NCI-H526 (cell line): ENCODE measurements around the gene TINAGL1.

ENCODE experiments used
- DNase-seq, 2 experiments: peaks; one replicate each; lab custom pipeline; 2025; lab: John Stamatoyannopoulos, UW

The TINAGL1 gene

DNA sequence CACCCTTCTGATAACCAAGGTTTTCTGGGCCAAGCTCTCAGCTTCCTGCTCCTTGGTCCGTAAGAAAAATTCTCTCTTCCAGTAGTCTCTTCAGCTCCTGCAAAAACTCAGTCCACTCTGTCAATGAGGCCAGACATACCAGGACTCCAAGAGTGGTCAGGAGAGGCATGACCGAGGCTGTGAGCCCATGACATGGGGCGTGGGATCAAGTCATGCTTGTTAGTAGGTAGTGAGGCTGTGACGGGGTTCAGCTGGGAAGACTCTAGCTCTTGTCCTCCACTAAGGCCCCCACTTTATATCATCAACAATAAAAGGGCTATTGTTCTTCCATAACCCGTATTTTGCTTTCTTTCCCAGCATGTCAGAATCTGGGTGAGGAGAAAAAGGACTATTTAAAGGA, 31.0 kb downstream of the TINAGL1 start:
- DNase-seq: no peak

DNA sequence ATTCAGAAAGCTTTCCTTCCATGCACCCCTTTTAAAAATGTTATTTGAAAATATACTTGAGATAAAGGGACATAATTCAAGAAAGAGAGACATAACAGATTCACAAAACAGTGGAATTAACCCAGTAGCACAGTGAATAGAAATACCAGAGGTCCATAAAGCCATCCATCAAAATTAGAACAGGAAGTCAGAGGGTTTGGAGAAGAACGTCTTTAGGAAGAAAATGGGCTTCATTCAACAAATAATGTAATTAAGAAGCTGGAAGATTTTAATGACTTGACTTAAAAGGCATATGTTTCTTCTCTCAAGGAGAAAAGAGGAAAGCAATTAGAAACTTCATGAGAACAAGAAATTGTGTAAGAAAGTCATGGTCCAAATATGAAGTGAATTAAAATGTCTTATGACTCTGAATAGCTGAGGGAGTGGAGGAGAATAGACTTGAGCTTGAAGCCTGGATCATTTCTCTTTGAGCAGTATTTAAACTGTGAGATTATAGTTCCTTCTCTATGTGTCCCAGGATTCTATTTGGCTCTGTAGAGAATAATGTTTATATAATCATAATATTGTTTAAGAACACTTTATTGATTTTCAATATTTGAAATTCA, 33.3 kb downstream of the TINAGL1 start:
- no peak for DNase-seq

DNA sequence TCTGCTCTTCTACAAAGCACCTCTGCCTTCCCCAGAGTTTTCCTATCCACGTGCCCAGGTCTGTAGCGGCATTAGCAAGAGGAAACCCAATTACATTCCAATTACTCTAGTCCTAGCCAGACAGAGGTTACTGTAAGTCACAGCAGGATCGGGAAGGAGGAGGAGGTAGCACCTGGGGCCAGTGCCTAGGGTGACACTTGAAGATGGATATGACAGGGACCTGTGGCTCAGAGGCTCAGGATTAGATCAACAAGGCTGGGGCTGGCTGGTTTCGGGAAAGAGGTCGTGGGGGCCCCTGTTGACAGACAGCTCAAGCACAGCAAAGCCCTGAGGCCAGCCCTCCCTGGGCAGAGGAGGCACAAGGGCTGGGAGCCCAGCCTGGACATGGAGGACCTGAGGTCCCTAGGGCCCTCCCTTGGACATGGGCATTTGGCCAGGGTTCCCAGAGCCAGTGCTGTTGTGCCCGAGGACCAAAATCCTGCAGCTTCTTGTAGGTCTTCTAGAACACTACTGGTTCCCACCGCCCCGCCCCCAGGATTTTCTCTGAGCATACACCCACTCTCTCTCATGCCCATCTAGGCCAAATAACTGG, 38.2 kb downstream of the TINAGL1 start:
- no peak for DNase-seq

DNA sequence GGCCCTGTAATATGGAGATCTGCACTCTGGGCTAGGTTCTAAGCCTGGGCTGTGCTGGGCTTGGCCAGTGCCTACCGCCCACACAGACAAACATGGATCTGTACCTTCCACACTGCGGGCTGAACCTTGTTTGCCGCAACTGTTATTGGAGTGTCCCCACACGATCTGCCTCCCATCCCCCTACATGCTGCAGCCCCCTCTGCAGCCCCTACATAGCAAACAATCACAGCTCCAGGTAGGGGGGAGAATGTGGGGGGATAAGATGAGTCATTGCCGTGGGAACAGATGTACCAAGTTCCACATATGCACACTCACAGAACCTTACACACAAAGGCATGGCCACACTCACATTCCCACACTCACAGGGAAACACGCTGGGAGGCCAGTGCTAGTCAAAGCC, 39.1 kb downstream of the TINAGL1 start:
- DNase-seq: no peak

DNA sequence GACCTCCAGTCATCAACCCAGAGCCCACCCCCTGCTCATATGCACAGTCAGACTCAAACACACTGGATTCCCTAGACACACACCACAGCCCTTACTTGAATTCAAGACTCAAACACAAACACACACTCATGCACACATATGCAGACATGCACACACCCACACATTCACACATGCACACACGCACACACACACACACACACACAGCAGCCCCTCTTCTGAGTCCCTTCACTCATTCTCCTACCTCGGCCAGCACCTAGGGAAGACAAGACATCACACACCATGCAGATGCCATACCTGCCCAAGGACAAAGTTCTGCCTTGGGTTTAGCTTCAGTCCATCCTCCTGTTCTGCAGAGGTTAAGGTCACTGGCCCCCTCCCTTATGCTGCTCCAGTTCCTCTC, 39.6 kb downstream of the TINAGL1 start:
- DNase-seq: no peak

DNA sequence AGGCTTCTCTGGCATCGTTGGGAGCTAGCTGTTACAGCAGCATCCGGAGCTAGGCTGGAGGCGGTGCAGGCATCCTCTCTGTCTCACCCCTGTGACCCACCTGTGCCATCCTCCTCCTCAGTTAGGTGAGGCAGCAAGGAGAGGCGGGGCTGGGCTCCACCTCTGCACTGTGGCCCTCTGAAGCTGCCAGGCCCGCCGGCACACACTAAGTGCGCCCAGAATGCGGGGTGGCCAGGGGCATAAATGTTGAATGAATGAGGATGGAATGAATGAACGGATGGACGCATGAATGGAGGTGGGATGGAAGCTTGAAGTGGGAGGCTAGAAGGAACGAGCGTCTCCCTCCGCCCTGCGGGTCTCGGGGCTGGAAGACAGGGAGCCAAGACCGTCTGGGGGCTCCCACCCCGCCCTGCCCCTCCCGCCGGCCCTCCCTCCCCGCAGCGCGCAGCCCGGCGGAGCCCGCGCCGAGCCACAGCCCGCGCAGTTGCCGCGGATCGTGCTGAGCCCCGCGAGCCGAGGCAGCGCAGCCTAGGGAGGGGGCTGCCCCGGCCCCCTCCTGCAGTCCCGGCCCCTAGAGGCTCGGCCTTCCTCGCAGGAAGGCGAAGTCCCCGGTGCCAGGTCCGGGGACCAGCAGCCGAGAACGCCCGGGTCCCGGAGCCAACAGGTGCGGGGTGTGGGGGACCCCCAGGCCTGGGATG, 41.1 kb downstream of the TINAGL1 start, which contains the start of gene HCRTR1:
Gene HCRTR1 (plus strand): TSS at position 472 of the 698 bp plus-strand sequence. CDS start 1,504 bp downstream, outside the sequence.
- DNase-seq: peak in 1 of 2 experiments; percentile 17

DNA sequence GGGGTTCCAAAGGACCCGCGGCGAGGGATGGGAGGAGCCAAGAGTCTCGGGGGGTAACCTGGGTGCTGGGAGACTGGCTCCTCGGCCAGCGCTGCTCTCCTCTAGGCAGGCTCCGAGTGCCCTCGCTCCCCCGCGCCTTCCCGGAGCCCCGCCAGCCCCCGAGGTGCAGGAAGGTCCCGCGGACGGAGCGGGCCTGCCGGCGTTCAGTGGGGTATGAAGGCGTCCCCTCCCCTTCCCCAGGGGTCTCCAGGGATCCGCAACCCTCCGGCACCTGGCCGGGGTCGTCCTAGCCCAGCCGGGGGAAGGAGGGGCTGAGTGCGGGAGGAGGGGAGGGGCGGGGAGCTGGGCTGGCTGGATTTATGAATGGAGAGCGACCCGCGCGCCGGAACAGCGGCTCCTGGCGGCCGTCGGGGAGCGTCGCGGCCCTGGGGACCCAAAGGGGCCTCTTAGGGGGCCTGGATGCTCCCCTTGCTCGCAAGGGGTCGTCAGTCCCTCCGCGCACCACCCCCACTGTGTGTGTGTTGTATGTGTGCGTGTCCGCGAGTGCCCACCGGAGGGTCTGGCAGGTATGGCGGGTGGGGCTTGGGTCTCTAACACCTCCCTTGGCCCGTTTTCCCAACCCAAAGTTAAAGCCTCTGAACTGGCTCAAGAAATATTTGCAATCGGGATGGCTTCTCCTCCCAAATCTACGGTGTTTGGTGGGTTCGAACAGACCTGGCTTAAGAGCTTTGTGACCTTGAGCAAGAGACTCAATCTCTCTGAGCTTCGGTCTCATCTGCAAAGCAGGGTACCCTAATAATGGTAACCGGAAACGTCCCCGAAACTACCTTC, 41.8 kb downstream of the TINAGL1 start:
- DNase-seq: peak; percentile 39 to 73

DNA sequence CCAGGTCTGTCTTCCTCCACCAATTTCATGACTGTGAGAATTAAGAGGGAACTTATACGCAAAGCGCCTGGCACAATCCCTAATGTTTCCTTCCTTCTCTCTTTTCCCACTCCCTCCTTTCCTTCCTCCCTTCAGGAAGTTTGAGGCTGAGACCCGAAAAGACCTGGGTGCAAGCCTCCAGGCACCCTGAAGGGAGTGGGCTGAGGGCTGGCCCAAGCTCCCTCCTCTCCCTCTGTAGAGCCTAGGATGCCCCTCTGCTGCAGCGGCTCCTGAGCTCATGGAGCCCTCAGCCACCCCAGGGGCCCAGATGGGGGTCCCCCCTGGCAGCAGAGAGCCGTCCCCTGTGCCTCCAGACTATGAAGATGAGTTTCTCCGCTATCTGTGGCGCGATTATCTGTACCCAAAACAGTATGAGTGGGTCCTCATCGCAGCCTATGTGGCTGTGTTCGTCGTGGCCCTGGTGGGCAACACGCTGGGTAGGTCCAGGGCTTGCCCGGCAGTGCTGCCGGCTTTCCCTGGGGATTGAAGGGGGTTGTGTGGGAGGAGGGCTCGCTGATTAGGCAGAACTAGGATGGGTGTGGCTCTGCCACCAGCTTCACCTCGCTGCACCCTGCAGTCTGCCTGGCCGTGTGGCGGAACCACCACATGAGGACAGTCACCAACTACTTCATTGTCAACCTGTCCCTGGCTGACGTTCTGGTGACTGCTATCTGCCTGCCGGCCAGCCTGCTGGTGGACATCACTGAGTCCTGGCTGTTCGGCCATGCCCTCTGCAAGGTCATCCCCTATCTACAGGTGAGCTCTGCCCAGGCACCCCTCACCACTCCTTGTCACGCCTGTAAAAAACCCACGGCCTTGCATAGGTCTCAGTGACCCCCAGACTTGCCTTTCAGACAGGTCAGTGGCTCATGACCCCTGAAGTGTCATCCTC, 42.9 kb downstream of the TINAGL1 start:
- DNase-seq: peak in 1 of 2 experiments; percentile 51

DNA sequence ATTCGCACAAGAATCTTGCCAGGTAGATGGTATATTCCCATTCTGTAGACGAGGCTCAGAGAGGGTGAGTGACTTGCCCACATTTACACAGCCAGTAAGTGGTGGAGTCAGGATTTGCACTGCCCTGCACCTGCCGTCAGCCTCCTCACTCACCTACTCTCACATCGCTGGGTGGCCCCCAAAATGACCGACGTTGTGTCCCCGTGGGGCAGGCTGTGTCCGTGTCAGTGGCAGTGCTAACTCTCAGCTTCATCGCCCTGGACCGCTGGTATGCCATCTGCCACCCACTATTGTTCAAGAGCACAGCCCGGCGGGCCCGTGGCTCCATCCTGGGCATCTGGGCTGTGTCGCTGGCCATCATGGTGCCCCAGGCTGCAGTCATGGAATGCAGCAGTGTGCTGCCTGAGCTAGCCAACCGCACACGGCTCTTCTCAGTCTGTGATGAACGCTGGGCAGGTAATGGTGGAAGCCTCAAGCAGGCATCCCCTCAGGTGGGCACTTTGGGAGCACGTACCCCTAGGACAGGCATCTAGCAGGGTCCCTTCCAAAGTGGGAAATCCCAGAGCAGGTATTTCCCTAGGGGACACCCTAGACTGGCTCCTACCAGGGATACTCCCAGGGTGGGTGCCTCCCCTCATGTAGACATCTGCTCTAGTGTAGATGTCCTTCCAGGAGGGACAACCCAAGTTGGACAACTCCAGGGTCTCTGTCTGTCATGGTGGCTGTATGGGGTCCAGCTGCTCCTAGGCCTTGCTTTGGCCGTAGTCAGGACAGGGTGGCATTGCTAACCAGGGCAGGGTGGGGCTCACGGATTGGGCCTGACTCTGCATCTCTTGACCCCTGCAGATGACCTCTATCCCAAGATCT, 44.5 kb downstream of the TINAGL1 start:
- no peak for DNase-seq

DNA sequence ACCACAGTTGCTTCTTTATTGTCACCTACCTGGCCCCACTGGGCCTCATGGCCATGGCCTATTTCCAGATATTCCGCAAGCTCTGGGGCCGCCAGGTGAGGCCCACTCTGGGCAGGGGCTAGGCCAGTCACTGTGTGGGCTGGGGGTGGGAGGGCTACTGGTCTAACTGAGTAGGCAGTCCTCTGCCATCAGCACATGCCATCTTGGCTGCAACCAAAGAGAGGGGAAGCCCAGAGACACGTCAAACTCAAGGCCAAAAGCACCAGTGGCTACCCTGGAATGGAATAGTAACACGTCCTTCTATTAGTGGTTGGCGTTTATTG, 45.1 kb downstream of the TINAGL1 start:
- DNase-seq: no peak

DNA sequence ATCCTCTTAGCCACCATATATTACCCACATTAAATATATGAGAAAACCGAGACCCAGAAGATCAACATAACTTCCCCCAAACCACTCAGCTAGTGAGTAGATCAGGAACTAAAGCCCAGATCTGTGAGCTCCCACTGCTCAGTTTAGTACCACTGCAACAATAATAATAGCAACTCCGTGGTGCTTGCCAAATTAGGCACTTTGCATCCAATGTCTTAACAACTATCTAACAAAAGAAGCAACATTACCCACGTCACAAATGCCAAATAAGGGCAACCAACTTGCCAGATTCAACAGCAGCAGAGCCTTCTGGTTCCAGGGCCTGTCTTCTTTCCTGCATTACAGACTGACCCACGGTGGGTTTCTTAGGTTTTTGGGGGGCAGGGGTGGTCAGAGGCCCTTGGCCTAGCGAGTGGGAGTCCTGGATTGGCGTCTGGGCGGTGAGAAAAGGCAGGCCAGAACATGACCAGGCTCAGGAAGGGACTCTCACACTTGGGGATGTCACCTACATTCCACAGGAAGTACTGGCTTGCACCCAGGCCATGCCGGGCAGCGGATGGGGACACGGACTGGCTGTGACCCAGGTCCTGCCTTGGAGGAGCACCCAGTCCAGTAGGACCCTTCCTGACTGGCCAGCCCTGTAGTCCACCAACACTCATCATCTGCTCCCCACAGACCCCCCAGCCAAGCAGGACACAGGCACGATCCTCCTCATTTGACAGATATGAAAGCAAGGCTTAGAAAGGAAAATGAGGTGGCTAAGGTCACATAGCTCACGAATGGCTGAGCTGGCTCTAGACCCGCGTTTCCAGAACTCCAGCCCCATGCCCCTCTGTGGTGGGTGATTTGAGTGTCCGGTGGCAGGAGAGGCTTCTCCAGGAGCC, 45.8 kb downstream of the TINAGL1 start:
- DNase-seq: no peak

DNA sequence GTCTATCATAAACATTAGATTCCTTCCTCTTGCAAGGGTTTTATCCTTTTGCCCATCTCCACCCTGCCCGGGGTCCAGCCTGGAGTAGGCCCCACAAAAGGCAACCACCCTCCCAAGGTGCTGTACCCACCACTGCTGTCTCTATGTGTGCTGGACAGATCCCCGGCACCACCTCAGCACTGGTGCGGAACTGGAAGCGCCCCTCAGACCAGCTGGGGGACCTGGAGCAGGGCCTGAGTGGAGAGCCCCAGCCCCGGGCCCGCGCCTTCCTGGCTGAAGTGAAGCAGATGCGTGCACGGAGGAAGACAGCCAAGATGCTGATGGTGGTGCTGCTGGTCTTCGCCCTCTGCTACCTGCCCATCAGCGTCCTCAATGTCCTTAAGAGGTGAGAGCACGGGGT, 47.0 kb downstream of the TINAGL1 start:
- no peak for DNase-seq

DNA sequence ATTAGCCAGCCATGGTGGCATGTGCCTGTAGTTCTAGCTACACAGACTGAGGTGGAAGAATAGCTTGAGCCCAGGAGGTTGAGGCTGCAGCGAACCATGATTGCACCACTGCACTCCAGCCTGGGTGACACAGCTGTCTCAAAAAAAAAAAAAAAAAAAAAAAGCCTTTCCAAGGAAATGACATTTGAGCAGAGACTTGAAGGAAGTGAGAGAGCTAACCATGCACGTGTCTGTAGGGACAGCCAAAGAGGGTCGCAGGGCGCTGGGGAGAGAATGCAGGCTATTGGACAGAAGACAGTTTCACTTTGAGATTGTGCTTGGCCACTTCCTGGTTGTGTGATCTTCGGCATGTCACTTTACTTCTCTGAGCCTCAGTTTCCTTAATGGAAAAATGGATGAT, 48.0 kb downstream of the TINAGL1 start:
- DNase-seq: no peak

DNA sequence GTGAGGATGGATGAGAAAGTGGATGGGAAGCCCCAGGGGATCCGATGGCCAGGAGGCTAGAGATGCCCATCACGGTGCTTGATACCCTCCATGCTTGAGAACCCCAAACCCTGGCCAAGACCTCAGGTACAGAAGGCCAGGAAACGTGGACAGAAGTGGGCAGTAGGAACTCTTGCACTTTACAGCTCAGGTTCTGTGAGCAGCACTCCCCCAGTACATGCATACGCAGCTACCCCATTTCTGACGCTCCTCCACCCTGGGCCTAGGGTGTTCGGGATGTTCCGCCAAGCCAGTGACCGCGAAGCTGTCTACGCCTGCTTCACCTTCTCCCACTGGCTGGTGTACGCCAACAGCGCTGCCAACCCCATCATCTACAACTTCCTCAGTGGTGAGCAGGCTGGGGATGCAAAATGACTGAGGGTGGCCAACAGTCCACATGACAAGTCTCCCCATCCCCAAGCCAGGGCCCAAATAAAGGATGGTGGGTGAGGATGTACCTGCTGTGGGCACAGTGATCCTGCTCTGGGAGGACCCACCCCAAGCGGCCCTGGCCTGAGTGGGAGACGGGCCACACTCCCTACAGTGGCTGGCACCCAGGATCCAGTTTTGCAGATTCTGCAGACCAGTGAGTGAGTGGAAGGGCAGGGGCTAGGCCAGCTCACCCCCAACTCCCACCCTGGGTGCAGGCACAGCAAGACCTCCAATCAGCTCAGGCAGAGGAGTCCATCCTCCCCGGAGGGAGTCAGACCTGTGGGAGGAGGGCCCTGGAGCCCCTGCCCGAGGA, 48.6 kb downstream of the TINAGL1 start:
- no peak for DNase-seq

DNA sequence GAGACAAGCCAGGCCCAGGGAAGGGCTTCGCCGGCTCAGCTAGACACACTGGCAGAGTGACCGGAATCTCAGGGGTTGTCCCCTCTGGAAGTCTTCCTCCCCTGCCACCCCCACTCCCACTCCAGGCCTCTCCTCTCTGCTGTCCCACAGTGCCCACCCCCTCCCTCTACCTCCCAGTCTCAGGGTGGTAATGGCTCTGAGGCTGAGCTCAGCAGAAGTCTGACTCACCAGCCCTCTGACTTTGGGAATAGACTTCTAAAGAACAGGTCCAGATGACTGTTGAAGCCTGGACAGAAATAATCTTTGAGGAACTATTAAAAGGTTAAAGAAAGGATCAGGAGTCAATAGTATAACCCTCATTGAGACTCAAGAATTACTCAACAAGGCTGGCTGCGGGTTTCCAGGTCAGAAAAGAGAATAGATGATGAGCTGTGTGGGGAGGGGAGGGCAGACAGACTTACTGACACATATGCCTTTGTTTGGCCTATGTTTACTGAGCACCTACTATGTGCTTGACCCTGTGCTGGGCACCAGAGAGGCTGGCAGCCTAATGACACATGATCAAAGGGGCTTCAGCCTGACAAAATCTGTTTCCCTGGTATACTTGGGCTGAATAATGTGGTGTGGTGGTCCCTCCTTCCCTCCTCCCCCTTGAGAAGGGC, 49.4 kb downstream of the TINAGL1 start:
- DNase-seq: no peak

DNA sequence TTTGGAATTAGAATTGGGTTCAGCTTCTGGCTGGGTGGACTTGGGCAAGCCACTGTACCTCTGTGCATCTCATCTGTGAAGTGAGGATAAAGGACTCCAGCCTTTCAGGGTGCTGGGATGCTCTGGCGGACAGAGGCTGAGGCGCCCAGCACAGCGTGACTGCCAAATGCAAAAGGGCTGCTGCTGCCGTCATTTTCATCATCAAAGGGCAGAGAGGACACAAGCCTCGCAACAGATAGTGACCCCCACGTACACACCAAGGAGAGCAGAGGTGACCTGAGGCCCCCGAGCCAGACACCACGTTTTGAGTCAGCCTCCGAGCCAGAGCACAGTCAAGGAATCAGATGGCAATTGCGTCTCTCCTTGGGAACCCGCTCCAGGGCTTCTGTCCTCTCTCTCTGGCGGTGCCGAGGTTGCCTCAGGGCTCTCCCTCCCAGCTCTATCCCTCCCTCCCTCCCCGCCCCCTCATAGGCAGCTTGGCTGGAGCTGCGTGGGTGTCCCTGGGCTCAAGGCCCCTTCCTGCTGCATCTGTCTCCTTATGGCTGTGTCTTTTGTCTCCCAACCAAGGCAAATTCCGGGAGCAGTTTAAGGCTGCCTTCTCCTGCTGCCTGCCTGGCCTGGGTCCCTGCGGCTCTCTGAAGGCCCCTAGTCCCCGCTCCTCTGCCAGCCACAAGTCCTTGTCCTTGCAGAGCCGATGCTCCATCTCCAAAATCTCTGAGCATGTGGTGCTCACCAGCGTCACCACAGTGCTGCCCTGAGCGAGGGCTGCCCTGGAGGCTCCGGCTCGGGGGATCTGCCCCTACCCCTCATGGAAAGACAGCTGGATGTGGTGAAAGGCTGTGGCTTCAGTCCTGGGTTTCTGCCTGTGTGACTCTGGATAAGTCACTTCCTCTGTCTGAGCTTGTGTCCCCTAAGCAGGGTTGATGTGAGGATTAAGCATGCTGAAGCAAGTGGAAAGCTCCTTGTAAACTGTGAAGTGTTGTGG, 50.2 kb downstream of the TINAGL1 start:
- no peak for DNase-seq
